HL-60 (cell line): ENCODE measurements around the gene RAD18.

ENCODE experiments used
- GABPA ChIP-seq: IDR thresholded peaks from 2 replicates; pipeline ENCODE4 v1.6.1; 2012; ENCODE audit warnings: low read depth
- POLR2AphosphoS5 ChIP-seq: IDR thresholded peaks from 2 replicates; pipeline ENCODE4 v1.6.1; 2012; ENCODE audit warnings: low read depth
- SPI1 ChIP-seq: IDR thresholded peaks from 2 replicates; pipeline ENCODE4 v1.6.1; 2012; ENCODE audit warnings: low read depth, mild to moderate bottlenecking, borderline replicate concordance
- TF ChIP-seq, protein P1 (sequence below): IDR thresholded peaks from one replicate; pipeline ENCODE4 v1.5.1; 2011; ENCODE audit warnings: low read length, control low read depth, inconsistent platforms; ENCODE audit not compliant: insufficient read depth
- TF ChIP-seq, protein P2 (sequence below): IDR thresholded peaks from 2 replicates; pipeline ENCODE4 v1.6.1; 2012; ENCODE audit warnings: low read depth; ENCODE audit not compliant: insufficient replicate concordance

DNA sequence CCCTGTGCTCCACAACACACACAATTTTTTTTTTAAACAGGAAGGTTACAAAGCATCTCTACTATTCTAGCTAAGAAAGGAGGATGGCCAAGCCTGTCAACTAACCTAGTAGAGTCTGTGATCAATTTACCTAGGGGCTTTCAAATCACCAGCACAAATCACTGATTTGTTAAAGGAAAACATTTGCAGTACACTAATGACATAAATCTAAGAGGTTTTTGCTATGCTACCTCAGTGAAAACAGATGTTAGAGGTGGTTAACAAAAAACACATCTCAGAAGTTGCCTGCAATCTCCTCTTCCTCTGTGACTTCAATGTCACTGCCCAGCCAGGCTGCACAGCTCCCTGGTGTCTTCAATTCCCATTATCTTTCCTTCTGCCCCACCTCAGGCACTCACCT, 72.0 kb downstream of the RAD18 start:
- TF ChIP-seq, protein P1, sequence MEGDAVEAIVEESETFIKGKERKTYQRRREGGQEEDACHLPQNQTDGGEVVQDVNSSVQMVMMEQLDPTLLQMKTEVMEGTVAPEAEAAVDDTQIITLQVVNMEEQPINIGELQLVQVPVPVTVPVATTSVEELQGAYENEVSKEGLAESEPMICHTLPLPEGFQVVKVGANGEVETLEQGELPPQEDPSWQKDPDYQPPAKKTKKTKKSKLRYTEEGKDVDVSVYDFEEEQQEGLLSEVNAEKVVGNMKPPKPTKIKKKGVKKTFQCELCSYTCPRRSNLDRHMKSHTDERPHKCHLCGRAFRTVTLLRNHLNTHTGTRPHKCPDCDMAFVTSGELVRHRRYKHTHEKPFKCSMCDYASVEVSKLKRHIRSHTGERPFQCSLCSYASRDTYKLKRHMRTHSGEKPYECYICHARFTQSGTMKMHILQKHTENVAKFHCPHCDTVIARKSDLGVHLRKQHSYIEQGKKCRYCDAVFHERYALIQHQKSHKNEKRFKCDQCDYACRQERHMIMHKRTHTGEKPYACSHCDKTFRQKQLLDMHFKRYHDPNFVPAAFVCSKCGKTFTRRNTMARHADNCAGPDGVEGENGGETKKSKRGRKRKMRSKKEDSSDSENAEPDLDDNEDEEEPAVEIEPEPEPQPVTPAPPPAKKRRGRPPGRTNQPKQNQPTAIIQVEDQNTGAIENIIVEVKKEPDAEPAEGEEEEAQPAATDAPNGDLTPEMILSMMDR, result no peak
- TF ChIP-seq, protein P2, sequence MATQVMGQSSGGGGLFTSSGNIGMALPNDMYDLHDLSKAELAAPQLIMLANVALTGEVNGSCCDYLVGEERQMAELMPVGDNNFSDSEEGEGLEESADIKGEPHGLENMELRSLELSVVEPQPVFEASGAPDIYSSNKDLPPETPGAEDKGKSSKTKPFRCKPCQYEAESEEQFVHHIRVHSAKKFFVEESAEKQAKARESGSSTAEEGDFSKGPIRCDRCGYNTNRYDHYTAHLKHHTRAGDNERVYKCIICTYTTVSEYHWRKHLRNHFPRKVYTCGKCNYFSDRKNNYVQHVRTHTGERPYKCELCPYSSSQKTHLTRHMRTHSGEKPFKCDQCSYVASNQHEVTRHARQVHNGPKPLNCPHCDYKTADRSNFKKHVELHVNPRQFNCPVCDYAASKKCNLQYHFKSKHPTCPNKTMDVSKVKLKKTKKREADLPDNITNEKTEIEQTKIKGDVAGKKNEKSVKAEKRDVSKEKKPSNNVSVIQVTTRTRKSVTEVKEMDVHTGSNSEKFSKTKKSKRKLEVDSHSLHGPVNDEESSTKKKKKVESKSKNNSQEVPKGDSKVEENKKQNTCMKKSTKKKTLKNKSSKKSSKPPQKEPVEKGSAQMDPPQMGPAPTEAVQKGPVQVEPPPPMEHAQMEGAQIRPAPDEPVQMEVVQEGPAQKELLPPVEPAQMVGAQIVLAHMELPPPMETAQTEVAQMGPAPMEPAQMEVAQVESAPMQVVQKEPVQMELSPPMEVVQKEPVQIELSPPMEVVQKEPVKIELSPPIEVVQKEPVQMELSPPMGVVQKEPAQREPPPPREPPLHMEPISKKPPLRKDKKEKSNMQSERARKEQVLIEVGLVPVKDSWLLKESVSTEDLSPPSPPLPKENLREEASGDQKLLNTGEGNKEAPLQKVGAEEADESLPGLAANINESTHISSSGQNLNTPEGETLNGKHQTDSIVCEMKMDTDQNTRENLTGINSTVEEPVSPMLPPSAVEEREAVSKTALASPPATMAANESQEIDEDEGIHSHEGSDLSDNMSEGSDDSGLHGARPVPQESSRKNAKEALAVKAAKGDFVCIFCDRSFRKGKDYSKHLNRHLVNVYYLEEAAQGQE, result no peak
- TF ChIP-seq POLR2AphosphoS5, result no peak
- no peak for TF ChIP-seq GABPA
- TF ChIP-seq SPI1, result no peak
